IPS-NIHi7 (cell line): ENCODE measurements around the gene TCP11L2.
A peak's percentile ranks its signal among the peaks of the same experiment; 100 is the strongest.

ENCODE experiments used
- DNase-seq: peaks from one replicate; pipeline ENCODE4 v3.0.0; 2012; ENCODE audit warnings: mixed read lengths; ENCODE audit errors: extremely low spot score

Gene TCP11L2

DNA sequence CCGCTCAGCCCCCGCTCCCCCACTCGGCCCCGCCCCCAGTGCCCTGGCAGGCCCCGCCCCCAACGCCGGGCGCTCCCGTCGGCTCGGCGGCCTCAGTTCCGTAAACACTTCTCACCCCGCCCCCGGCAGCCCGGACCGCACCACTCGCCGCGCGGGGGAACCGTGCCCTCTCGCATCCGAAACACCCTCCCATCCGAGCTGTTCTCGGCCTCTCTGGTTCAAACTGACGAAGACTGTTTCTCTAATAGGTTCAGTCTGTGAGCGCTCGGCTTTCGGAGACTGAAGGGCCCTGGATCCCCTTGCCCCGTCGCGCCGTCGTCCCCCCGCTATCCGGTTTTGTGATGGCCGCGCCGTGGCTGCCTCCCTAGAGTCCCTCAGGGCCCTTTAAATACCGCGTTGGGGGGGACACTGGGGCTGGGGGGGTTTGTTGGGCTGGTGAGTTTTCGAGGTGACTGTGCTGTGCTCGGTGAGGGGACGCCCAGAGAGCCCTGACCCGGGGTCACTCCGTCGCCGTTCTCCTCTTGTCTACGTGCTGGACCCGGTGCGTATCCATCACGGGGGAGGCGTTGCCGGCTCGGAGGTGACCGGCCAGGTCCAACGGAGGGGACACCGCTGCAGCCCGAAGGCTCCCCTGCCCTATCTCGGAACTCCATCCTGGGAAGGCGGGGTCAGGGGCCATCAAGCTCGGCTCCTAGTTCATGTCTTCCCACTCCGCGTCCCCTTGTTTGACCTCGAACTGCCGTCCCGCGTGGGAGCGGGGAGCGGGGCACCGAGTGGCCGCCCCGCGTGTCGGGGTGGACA lies at the start of gene TCP11L2:
Gene TCP11L2 (plus strand): TSS at position 333 of the 801 bp plus-strand sequence. CDS start 8,343 bp downstream, outside the sequence.
- DNase-seq = peak; percentile 91

DNA sequence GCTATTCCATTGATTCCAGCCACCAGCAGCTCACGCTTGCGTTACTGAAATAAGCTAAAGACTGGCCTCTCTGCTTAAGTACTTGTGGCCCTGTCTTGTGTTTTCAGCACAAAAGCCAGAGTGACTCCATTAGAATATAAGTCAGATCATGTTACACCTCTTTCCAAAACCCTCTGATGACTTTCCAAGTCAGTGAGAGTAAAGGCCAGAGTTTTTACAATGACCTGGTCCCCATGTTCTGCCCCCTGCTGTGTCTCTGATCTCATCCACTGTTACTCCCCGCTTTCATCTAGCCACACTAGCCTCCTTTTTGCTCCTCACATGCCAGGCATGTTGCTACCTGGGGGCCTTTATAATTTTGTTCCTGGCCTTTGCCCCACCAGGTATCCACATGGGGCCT lies 47.8 kb upstream of the TCP11L2 start:
- DNase-seq = peak; percentile 63

DNA sequence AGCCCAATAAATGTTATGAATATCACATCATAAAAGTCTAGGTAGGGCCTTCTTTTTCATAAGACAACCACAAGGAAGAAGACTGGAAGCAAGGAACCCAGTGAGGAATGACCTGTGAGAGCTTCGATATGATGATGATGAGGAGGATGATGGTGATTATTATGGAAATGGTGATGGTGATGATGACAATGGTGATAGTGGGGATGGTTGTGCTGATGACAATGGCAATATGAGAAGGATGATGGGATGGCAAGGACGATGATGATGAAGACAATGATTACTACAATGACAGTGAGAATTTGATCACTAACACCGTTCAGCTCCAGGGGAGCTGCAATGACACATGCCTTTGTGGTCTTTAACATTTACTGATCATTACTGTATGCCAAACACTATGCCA lies 47.0 kb upstream of the TCP11L2 start:
- DNase-seq = no peak

DNA sequence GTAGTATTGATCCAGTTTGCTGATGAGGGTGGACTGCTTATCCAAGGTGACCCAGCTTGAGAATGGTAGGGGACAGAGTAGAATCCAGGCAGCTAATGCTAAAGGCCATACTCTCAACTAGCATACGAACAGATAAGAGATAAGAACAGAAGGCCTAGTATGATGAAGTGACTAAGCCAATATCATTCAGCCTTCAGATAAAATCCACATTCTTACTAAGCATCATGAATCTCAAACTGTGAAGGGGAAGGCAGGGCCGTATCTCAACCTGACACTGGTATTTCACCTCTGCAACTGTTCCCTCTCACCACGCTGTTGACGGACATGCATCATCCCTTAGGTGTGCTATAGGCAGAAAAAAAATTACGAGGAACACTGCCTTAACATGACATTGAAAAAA lies 46.6 kb upstream of the TCP11L2 start:
- no peak for DNase-seq

DNA sequence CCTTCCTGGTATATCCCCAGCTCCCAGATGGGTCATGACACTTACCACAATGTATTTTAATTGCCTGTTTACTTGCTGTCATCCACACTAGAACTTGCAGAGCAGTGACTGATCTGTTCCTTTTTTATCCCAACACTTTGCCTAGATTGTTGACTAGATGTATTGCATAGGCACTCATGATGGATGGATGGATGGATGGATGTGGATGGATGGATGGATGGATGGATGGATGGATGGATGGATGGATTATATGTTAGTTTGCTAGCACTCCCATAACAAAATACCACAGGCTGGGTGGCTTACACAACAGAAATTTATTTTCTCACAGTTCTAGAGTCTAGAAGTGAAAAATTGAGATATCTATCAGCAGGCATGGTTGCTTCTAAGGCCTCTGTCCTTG lies 46.0 kb upstream of the TCP11L2 start:
- DNase-seq = no peak

DNA sequence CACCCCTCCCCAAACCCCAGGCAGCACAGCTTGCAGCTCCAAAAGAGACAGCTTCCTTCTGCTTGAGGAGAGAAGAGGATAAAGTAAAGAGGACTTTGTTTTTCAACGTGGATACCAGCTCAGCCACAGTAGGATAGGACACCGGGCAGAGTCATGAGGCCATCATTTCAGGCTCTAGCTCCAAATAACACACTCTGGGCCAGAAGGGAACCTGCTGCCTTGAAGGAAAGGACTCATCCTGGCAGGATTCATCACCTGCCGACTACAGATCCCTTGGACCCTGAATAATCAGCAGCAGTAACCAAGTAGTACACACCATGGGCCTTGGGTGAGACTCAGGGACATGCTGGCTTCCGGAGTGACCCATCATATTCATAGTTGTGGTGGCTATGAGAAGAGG lies 44.3 kb upstream of the TCP11L2 start:
- DNase-seq = no peak

DNA sequence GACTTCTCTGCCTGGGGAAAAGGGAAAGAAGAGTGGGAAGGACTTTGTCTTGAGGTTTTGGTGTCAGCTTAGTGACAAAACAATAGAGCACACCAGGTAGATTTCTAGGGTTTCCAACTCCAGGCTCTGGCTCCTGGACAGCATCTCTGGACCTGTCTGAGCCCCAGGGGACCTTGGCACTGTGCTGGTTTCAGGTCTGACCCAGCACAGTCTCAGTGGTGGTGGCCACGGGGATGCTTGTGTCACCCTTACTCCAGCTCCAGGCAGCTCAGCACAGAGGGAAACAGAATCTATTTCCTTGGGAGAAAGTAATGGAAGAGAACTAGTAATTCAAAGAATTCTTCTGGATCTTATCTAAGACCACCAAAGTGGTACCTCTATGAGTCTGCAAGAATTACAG lies 43.6 kb upstream of the TCP11L2 start:
- DNase-seq = no peak

DNA sequence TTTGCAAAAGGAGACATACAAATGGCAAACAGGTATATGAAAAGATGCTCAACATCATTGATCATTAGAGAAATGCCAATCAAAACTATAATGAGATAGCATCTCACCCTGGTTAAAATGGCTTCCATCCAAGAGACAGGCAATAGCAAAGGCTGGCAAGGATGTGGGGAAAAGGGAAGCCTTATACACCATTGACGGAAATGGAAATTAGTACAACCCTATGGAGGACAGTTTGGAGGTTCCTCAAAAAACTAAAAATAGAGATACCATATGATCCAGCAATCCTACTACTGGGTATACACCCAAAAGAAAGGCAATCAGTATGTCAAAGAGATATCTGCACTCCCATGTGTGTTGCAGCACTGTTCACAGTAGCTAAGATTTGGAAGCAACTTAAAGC lies 37.4 kb upstream of the TCP11L2 start:
- no peak for DNase-seq

DNA sequence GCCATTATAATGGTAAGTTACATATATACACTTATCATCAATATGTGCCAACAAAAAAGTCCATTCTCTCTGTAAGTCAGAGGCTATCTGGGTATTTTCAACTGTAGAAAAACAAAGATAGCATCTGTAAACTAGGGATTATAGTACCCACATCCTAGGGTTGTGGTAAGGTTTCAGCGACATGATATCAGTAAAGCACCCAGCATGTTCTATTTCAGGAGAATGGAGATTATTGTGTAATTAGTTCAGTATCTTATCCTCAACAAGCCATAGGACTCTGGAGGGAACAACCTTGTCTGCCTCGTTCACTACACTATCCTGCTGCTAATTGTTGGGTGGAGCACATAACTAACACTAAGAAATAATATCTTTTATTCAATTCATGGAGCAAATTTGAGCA lies 35.0 kb upstream of the TCP11L2 start:
- DNase-seq = no peak

DNA sequence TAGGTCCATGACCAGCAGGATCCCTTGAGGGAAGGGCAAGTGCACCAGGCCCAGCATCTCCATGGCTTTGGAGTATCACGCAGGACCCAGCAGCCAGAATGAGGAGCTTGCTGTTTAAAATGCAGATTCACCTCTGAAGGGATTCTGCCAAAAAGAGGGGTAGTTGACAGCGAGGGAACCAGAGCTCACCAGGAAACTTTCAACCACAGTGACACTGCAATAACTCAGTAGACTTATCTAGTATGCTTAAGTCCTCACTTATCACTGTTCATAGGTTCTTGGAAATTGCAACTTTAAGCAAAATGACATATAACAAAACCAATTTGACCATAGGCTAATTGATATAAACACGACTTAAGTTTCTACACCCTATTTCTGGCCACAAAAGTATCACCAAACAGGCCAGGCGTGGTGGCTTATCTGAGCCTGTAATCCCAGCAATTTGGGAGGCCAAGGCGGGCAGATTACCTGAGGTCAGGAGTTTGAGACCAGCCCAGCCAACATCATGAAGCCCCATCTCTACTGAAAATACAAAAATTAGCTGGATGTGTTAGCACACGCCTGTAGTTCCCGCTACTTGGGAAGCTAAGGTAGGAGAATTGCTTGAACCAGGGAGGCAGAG lies 33.3 kb upstream of the TCP11L2 start:
- DNase-seq = no peak

DNA sequence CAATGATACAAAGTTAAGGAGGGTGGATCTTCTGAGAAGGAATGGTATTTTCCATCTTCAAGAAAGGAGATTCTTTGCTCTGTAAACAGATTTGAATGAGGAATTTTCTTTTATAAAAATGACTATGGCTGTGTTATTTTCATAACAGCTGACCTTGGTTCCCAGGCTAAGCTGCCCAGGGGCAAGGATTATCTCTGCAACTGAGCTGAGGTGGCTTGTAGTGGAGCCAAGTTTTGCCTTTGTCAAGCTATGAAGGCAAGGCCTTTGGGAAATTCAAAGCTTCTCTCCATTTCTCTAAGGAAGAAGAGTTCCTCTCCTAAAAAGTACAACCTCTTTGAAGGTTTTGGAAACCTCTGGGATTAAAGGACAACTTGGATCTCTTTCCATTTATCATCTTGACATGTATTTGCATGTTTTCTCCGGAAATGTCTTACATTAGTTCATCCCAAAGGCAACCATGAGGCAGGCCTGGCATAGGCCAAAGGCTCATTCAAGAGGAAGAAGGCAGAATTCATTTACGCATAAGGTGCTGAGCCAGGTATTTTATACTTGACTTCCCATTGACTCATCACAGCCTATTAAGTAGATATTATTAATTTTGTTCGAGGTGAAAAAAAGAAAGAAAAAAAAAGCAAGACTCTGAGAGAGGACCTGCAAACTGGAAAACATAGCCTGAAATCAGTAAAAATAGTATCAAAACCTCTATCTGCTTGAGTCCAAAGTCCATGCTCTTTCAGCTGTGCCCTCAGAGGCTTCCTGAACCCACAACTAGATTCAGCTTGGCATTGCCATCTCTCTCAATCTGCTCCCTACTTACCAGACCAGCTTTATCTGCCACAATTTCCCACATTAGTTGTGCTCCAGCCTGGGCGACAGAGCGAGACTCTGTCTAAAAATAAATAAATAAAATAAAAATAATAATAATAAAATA lies 30.7 kb upstream of the TCP11L2 start:
- no peak for DNase-seq

DNA sequence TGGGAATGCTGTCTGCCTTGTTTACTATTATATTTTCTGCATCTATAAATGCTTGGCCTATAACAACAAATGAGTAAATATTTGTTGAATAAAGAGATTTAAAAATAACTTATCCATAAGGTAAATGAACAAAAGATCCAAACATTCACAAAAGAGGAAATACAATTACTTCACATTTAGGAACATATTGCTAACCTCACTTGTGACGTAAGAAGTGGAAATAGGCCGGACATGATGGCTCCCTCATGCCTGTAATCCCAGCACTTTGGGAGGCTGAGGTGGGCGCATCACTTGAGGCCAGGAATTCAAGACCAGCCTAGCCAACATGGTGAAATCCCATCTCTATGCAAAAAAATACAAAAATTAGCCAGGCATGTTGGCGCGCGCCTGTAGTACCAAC lies 29.0 kb upstream of the TCP11L2 start:
- DNase-seq = no peak

DNA sequence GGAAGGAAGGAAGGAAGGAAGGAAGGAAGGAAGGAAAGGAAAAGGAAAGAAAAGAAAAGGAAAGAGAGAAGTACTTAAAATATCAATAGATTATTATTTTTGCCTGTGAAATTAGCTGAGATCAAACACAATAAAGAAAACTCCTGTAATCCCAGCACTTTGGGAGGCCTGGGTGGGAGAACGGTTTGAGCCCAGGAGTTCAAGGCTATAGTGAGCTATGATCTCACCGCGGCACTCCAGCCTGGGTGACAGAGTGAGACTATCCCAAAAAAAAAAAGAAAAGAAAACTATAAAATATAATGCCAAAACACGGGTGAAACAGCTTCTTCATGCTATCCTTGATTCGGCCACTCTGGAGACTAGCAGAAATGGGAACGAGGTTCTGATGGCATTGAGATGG lies 28.5 kb upstream of the TCP11L2 start:
- no peak for DNase-seq

DNA sequence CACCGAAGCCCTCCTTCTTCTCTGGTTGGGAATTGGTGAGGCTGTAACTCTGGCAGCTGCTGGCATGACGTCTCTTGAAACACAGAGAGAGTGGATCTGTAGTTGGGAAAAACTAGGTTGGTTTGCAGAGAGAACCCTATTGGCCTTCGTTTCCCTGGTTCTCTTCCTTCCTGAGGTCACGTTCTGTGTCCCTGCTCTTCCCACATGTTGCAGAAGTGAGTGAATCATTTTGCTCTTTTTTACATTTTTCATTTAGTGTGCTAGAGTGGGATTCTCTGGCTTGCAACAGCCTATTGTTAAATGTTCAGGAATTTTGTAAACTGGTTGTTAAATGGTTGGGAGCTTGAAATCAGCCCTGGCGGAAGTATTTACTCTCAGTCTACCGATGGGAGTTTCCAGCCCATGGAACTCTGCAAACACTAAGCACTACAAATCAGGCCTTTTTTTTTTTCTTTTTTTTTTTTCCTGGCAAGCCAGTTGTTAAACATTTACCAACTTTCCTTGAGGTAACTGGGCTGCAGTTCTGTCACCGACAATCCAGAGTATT lies 27.9 kb upstream of the TCP11L2 start:
- no peak for DNase-seq

DNA sequence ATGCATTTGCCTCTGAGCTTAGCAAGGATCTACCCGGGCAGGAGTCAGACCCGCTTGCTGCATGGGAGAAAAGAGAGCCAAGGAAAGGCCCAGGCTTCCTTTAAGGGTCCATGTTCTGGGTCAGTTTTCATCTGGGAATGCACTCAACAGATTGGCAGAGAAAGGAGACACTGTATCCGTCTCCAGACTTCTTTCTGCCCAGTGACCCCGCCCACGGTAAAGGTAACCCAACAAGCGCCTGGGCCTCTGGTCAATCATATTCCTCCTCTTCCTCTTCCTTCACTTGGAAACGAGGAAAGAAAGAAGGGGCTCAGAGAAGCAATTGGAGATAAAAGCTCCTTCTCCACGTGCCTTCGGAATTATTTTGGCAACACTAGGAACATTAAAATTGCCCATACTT lies 27.1 kb upstream of the TCP11L2 start:
- DNase-seq = no peak

DNA sequence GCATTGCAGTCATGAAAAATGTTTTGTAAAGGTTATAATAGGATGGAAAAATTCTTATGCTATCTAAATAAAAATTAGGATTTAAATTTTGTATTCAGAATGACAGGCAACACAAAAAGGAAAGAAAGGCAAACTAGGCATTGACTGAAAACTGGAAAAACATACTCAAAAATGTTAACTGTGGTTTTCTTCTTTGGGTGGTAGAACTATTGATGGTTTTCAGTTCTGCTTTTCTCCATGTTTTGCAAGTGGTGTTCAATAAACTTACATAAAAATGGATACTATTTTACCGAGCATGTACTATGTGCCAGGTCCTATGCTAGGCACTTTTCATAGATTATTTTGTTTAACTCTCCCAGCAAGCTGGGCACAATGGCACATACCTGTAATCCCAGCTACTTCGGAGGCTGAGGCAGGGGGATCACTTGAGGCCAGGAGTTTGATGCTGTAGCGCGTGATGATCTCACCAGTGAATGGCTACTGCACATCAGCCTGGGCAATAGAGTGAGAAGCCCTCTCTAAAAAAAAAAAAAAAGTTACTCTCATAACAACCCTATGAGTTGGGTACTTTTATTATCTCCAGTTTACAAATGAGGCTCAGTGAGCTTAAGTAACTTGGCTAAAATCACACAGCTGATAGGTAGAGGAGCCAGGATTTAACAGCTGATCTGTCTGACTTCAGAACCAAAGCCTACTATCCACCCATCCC lies 26.3 kb upstream of the TCP11L2 start:
- DNase-seq = no peak

DNA sequence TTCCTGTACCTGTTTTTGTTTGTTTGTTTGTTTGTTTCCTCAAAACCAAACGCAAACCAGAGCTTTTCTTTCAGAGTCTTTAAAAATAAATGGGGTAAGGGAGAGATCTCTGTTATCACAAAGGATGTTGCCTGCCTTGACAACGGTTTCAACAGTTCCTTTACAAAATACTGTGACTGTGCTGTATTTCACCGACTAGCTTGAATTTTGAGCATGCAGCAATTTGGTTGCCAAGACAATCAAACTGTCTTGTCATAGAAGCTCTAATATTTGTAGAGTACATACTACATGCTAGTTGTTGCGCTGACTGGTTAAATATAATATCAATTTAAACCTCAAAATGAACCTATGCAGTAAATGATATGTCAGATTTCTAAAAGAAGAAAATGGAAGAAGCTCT lies 22.4 kb upstream of the TCP11L2 start:
- DNase-seq = no peak

DNA sequence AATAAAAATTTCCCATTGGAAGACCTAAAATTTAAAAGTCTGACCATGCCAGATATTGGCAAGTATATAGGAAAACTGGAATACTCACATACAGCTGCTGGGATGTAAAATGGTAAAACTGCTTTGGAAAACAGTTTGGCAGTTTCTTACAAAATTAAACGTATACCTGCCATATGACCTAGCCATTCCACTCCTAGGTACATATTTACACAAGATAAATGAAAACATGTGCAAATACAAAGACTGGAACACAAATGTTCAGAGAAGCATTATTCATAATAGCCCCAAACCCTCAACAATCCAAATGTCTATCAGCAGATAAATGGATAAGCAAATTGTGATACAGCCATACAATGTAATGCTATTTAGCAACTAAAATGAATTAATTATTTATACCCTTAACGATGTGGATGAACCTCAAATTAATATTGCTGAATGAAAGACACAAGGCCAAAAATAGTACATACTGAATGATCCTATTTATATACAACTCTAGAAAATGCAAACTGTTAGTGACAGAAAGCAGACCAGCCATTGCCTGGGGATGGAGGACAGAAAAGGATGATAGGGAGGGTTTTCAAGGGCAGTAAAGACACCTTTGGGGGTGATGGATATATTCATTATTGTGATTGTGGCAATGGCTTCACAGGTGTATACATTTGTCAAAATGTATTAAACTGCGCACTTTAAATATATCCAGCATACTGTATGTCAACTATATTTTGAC lies 21.3 kb upstream of the TCP11L2 start:
- no peak for DNase-seq

DNA sequence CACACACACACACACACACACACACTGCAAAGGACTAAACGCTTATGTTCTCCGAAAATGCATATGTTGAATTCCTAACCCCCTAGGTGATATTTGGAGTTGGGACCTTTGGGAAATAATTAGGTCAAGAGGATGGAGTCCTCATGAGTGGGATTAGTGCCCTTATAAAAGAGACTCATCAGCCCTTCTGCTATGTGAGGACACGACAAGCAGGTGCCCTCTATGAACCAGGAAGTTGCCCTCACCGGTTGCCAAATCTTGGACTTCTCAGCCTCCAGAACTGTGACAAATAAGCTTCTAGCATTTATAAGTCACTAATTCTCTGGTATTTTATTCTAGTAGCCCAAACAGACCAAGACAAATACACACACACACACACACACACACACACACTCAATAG lies 20.7 kb upstream of the TCP11L2 start:
- DNase-seq = no peak

DNA sequence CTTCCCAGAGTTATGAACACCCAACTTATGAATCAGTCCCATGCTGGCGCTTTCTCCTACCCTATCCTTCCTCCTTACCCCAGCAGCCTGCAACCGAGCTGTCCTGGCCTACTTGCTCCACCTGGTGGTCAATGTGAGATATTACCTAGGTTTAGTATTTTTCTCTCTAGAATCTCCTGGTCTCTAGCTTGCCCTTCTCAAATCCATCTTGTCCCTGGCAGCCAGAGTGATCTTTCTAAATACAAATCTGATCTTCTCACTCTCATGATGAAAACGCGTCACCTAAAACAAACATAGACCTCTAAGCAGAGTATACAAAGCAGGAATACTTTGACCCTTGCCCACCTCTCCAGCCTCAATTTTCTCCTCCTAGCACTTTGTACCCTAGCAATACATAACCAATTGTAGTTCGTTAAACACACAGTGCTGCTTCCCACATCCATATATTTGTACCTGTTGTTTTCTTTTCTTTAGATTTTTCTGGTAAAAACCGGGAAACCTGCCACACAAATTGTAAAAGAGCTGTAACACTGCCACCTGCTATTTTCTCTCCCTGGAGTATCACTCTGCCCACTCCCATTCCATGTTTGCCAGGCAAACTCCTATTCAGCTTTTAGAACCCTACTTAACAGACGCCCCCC lies 20.0 kb upstream of the TCP11L2 start:
- peak; percentile 85 for DNase-seq
